Panc1 (cell line): Measurements from ENCODE around the gene ADK. TPM values are rescaled to one million over a fixed set of nuclear protein-coding genes. Genes with fewer than 3 reads are reported as not detected.
"Not testable (repeated sequence)": the region's sequence is repeated elsewhere in the genome, so short reads cannot be mapped to it uniquely, and the experiment has no call there.

Source experiments
- ATAC-seq: fragments of 200-7000 bp; cut with Tn5 transposase; 2 replicates; pipeline ENCODE4 v1.9.1; 2020; ENCODE audit warnings: mild to moderate bottlenecking, moderate library complexity
- BruUV-seq: library from RNA; stranded (reverse); fragments of 400-500 nt; replicated peaks from 2 replicates; lab custom pipeline; 2021; lab: Mats Ljungman, UMichigan
- CTCF ChIA-PET: fragments of 300-600 bp; sonication (Branson Sonifier 250); formaldehyde crosslinking; loops from one replicate; lab custom pipeline; 2022; ENCODE audit warnings: antibody characterized with exemption; lab: Charles Lee
- POLR2A ChIA-PET: fragments of 300-600 bp; sonication (Branson Sonifier 250); formaldehyde crosslinking; loops from one replicate; lab custom pipeline; 2022; ENCODE audit warnings: antibody characterized with exemption; lab: Charles Lee
- DNase-seq: peaks from one replicate; pipeline ENCODE4 v3.0.0-alpha.2; 2010; ENCODE audit warnings: low read depth, low spot score
- H3K27ac ChIP-seq: 2 replicates; pipeline ENCODE4 v1.5.1; 2011; ENCODE audit warnings: mild to moderate bottlenecking, low read length, inconsistent platforms
- H3K27me3 ChIP-seq: fragments of 200-500 bp; sonication (Bioruptor generic); 2 replicates; pipeline ENCODE4 v1.6.0; 2014; ENCODE audit warnings: low read length, inconsistent platforms; ENCODE audit not compliant: control insufficient read depth, insufficient read depth
- H3K36me3 ChIP-seq: fragments of 200-500 bp; sonication (Bioruptor generic); 2 replicates; pipeline ENCODE4 v1.5.1; 2014; ENCODE audit warnings: inconsistent platforms, mild to moderate bottlenecking, low read length, moderate library complexity; ENCODE audit not compliant: control insufficient read depth, insufficient read depth
- H3K4me1 ChIP-seq: 2 replicates; pipeline ENCODE4 v1.5.1; 2011; ENCODE audit warnings: inconsistent platforms, mild to moderate bottlenecking, low read length, moderate library complexity; ENCODE audit not compliant: control insufficient read depth, insufficient read depth
- H3K4me3 ChIP-seq, 2 experiments: 2 replicates each; pipeline ENCODE4 v1.5.1; 2011 to 2012; ENCODE audit warnings: low read depth in 2 of 2, low read length in 2 of 2, mild to moderate bottlenecking in 2 of 2, inconsistent platforms in 1 of 2, moderate library complexity in 1 of 2
- H3K9me3 ChIP-seq: fragments of 200-500 bp; sonication (Bioruptor generic); 2 replicates; pipeline ENCODE4 v1.5.1; 2014; ENCODE audit warnings: low read depth, mild to moderate bottlenecking, inconsistent platforms, low read length, moderate library complexity; ENCODE audit not compliant: control insufficient read depth, insufficient read depth
- POLR2AphosphoS5 ChIP-seq: IDR thresholded peaks from 2 replicates; pipeline ENCODE4 v1.6.1; 2012; ENCODE audit warnings: mild to moderate bottlenecking, low read depth, low read length, moderate library complexity
- SIN3A ChIP-seq: IDR thresholded peaks from 2 replicates; pipeline ENCODE4 v1.6.1; 2012; ENCODE audit warnings: low read depth, mild to moderate bottlenecking, low read length, moderate library complexity, borderline replicate concordance; ENCODE audit not compliant: insufficient read depth
- TCF7L2 ChIP-seq: IDR thresholded peaks from 2 replicates; pipeline ENCODE4 v1.6.1; 2011; ENCODE audit warnings: mild to moderate bottlenecking, low read depth, low read length, inconsistent platforms
- in situ Hi-C: cut with HindIII; loops from 2 replicates; pipeline ENCODE4 v1.10.0; 2016; ENCODE audit warnings: low sequenced_read_pairs, low pct_unique_long_range_greater_than_20kb
- intact Hi-C: fragments of 100-400 bp; cut with micrococcal nuclease; formaldehyde crosslinking; loops from one replicate; pipeline ENCODE4 v1.10.0; 2022; ENCODE audit not compliant: unreplicated experiment
- total RNA-seq: library from RNA; stranded (reverse); gene quantifications from one replicate; pipeline ENCODE4 v1.2.1, GENCODE V29; 2021; ENCODE audit not compliant: unreplicated experiment
- TF ChIP-seq, protein P1 (sequence below), 2 experiments: IDR thresholded peaks; 2 replicates each; pipeline ENCODE4 v1.6.1; 2011 to 2012; ENCODE audit warnings: low read depth in 2 of 2, control low read depth in 1 of 2, low read length in 1 of 2, mild to moderate bottlenecking in 1 of 2, moderate library complexity in 1 of 2; ENCODE audit not compliant: insufficient read depth in 1 of 2
- TF ChIP-seq, protein P2 (sequence below): fragments of 450-650 bp; IDR thresholded peaks from 2 replicates; pipeline ENCODE4 v1.5.1; 2017; ENCODE audit warnings: mild to moderate bottlenecking

Gene ADK
- total RNA-seq, 1 experiment from 2014 or later, result 64.5 TPM

DNA sequence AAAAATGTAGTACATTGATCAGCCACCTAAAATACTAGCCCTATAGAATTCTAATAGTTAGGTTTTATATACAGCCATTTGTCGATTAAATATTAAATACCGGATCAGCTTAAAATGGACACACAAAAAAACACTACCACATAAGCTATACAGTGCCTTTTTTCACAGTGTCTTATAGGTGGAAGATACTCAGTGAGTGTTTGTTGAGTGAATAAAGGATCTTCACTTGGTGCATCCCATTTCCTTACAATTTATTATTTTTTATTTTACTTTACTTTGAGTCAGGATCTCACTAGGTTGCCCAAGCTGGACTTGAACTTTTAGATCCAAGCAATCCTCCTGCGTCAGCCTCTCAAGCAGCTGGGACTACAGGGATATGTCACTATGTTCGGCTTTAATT is 340.0 kb downstream of the ADK start:
- TF ChIP-seq SIN3A (no peak), TCF7L2 (no peak), POLR2AphosphoS5 (no peak)
- TF ChIP-seq, protein P1, sequence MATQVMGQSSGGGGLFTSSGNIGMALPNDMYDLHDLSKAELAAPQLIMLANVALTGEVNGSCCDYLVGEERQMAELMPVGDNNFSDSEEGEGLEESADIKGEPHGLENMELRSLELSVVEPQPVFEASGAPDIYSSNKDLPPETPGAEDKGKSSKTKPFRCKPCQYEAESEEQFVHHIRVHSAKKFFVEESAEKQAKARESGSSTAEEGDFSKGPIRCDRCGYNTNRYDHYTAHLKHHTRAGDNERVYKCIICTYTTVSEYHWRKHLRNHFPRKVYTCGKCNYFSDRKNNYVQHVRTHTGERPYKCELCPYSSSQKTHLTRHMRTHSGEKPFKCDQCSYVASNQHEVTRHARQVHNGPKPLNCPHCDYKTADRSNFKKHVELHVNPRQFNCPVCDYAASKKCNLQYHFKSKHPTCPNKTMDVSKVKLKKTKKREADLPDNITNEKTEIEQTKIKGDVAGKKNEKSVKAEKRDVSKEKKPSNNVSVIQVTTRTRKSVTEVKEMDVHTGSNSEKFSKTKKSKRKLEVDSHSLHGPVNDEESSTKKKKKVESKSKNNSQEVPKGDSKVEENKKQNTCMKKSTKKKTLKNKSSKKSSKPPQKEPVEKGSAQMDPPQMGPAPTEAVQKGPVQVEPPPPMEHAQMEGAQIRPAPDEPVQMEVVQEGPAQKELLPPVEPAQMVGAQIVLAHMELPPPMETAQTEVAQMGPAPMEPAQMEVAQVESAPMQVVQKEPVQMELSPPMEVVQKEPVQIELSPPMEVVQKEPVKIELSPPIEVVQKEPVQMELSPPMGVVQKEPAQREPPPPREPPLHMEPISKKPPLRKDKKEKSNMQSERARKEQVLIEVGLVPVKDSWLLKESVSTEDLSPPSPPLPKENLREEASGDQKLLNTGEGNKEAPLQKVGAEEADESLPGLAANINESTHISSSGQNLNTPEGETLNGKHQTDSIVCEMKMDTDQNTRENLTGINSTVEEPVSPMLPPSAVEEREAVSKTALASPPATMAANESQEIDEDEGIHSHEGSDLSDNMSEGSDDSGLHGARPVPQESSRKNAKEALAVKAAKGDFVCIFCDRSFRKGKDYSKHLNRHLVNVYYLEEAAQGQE (IDR thresholded peaks at IDR 0.05; ENCODE audit: insufficient read depth in 1 of 2, low read depth in 2 of 2, low read length in 1 of 2), result no peak
- TF ChIP-seq, protein P2, sequence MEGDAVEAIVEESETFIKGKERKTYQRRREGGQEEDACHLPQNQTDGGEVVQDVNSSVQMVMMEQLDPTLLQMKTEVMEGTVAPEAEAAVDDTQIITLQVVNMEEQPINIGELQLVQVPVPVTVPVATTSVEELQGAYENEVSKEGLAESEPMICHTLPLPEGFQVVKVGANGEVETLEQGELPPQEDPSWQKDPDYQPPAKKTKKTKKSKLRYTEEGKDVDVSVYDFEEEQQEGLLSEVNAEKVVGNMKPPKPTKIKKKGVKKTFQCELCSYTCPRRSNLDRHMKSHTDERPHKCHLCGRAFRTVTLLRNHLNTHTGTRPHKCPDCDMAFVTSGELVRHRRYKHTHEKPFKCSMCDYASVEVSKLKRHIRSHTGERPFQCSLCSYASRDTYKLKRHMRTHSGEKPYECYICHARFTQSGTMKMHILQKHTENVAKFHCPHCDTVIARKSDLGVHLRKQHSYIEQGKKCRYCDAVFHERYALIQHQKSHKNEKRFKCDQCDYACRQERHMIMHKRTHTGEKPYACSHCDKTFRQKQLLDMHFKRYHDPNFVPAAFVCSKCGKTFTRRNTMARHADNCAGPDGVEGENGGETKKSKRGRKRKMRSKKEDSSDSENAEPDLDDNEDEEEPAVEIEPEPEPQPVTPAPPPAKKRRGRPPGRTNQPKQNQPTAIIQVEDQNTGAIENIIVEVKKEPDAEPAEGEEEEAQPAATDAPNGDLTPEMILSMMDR, result no peak

DNA sequence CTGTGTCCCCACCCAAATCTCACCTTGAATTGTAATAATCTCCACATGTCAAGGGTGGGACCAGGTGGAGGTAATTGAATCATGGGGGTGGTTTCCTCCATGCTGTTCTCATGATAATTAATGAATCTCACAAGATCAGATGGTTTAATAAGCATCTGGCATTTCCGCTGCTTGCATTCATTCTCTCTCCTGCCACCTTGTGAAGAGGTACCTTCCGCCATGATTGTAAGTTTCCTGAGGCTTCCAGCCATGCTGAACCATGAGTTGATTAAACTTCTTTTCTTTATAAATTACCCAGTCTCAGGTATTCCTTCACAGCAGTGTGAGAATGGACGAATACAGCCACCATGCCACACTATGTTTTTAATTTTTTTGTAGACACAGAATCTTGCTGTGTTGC is 345.3 kb downstream of the ADK start:
- in situ Hi-C loops, DNase-seq, H3K4me1 ChIP-seq, H3K27ac ChIP-seq, H3K36me3 ChIP-seq, BruUV-seq, H3K27me3 ChIP-seq, H3K9me3 ChIP-seq, CTCF ChIA-PET, POLR2A ChIA-PET, H3K4me3 ChIP-seq, intact Hi-C loops, ATAC-seq: not testable (repeated sequence)

More for the DNA sequence above, 340.0 kb downstream of the ADK start:
- no peaks in the 10 kb centered on the region for H3K27me3 ChIP-seq
- BruUV-seq, result no TSS peak
- H3K9me3 ChIP-seq, result no peaks in the 10 kb centered on the region
- H3K36me3 ChIP-seq, result no peaks in the 10 kb centered on the region
- H3K4me1 ChIP-seq, result no peaks in the 10 kb centered on the region
- CTCF ChIA-PET, result no interaction called here
- POLR2A ChIA-PET, result no interaction called here
- ATAC-seq (no peak), DNase-seq (no peak)
- H3K4me3 ChIP-seq, result no peak overlapping the region
- in situ Hi-C loops, result no loop called here
- no peak overlapping the region for H3K27ac ChIP-seq
- intact Hi-C loops, result no loop called here

DNA sequence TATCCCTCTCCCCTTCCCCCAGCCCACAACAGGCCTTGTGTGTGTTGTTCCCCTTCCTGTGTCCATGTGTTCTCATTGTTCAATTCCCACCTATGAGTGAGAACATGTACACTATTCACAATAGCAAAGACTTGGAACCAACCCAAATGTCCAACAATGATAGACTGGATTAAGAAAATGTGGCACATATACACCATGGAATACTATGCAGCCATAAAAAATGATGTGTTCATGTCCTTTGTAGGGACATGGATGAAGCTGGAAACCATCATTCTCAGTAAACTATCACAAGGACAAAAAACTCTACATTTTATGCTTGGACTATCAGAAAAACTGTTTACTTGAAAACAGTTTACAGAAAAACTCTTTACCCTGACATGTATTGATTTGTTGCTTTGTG is 347.6 kb downstream of the ADK start:
- not testable (repeated sequence) for BruUV-seq

More for the DNA sequence above, 347.6 kb downstream of the ADK start:
- H3K36me3 ChIP-seq, DNase-seq, H3K27me3 ChIP-seq, intact Hi-C loops, H3K9me3 ChIP-seq, in situ Hi-C loops, CTCF ChIA-PET, H3K4me3 ChIP-seq, POLR2A ChIA-PET, H3K4me1 ChIP-seq, H3K27ac ChIP-seq, ATAC-seq: not testable (repeated sequence)
